Inflammatory macrophage treated with lipopolysaccharide for 1 hour (primary cell): Measurements from ENCODE around the gene TUFT1.
A peak's percentile ranks its signal among the peaks of the same experiment; 100 is the strongest.

Source experiments
- DNase-seq, 2 donors: peaks; one replicate each; pipeline ENCODE4 v3.0.0-alpha.2; 2020 to 2022

TUFT1 gene

GRCh38 chr1:151581921-151582320 lies 41.8 kb downstream of the TUFT1 start:
- no peak for DNase-seq

GRCh38 chr1:151583796-151584195 lies 43.7 kb downstream of the TUFT1 start:
- no peak for DNase-seq

- no peak for DNase-seq
These were observed 44.2 kb downstream of the TUFT1 start for GRCh38 chr1:151584278-151584677.

DNA sequence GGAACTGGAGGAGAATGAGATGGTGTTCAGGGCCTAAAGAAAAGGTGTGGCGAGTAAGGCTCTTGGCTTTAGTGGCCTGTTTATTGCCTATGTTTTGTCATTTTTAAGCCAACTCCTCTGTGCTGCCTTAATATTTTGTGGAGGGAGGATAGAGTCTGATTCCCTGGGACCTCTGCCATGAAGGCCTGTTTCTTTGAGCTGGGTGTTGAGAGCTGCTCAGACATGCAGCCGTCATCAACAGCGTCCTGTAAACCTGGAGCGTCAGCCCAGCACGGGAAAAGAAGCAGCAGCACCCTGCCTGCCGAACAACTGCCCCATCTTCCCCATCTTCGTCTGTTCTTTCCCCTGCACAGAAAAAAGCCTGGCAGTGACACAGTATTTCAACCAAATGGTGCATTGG lies 44.7 kb downstream of the TUFT1 start:
- no peak for DNase-seq

DNA sequence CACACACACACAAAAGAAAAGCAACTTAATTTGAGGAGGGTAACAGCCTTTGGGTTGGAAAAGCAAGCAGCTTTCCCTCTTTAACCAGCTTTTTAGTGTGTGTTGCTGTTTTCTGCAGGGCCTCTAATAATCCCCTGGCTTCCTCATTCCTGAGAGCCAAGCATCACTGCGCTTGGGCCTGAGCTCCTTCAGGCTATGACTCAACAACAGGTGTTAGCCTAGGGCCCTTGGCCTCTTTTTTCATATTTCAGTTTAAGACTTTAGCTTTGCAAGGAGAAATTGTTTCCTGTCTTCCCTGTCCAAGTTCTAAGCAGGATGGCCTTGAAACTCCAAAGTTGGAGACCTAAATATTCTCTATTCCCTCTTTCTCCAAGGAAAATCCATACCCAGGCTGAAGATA lies 45.5 kb downstream of the TUFT1 start:
- no peak for DNase-seq

- no peak for DNase-seq
These were observed 50.9 kb downstream of the TUFT1 start for GRCh38 chr1:151590961-151591360.

DNA sequence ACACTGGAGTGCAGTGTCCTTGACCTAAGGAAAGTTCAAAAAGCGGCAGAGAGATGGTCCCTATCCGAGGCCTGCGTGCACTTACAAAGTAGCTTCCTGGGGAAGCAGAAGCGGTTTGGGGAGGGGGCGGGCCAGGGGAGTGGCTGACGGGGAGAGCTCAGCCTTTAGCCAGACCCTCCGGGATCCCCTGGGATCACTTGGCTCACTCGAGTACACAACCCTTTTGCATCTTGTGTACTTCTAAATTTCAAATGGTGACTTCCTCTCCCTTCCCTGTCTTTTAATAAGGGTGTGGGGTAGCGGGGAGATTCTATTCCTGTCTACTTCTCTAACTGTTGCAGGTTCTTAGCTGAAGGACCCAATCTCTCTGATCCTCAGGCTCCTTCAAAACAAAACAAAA lies 53.6 kb downstream of the TUFT1 start:
- no peak for DNase-seq

DNA sequence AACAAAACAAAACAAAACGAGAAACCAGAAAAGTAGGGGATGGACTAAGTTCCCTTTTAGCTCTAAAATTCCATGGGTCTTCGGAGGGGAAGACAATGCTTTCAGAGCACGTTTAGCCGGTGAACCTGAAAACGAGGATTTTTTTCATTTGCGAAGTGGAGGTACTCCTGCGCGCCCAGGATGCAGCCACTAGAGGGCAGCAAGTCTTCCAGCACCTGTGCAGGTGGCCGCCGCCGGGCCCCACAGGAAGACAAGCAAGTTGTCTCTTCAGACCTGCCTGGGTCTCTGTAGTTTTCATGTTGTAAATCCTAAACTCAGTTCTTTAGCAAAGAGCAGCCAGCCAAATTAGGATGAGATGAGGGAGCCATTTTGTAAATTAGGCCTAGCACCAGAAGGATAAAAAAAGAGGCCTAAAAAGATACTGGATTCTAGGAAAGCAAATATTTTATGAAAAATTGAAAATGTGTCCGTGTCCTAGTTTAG lies 54.1 kb downstream of the TUFT1 start:
- peak in 1 of 2 donors; percentile 43 for DNase-seq

GRCh38 chr1:151596166-151596953 lies 56.3 kb downstream of the TUFT1 start:
- DNase-seq, result no peak

GRCh38 chr1:151602550-151602949 lies 62.4 kb downstream of the TUFT1 start:
- peak; percentile 56 to 77 for DNase-seq

DNA sequence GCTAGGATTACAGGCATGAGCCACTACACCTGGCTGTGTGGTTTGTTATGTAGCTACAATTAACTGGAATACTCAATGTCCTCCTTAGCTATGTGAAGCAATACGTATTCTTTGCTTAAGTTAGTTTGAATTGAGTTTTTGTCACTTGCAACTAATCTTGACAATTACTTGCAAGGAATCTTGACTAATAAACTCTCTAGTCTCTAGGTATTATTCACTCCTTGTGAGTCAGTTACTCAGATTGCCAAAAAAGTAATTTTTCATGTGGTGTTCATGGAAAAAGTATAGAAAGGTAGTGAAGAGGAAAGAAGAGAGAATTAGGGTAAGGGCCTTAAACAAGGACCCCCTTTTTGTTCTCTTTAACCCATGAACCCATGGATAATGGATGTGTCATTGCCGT lies 64.2 kb downstream of the TUFT1 start:
- no peak for DNase-seq

DNA sequence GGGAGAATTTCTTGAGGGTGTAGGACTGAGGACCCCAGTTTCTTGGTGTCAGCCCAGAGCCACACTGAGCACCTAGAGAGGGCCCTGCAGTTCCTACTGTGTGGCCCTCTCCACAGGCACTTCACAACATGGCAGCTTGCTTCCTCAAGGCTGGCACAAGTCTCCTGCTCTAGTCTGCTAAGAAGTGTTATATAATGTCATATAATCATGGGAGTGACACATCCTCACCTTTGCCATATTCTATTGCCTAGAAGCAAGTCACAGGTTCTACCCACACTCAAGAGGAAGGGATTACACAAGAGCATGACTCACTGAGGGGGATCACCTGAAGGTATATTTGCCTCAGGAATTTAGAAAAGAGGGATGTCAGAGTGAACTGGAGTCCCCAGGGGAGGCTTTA lies 66.3 kb downstream of the TUFT1 start:
- DNase-seq, result peak in 1 of 2 donors; percentile 59

DNA sequence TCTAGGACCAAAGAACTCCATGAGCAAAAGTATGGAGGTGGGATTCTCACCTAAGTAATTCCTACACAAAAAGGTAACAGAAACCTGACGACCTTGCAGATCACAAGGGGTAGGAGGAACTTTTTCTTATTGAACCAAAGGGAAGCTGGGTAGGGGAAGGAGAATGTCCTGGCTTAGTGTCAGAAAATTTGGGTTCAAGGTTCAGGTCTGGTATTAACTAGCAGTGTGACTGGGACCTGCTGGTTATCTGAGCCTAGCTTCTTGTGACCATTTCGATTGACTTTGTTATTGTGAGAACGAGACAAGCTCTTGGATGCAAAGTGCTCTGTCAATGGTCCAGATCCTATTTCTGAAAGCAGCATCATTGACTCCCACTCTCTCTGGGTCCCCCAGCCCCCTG lies 66.7 kb downstream of the TUFT1 start:
- no peak for DNase-seq

GRCh38 chr1:151610142-151610541 lies 70.0 kb downstream of the TUFT1 start:
- DNase-seq, result no peak

DNA sequence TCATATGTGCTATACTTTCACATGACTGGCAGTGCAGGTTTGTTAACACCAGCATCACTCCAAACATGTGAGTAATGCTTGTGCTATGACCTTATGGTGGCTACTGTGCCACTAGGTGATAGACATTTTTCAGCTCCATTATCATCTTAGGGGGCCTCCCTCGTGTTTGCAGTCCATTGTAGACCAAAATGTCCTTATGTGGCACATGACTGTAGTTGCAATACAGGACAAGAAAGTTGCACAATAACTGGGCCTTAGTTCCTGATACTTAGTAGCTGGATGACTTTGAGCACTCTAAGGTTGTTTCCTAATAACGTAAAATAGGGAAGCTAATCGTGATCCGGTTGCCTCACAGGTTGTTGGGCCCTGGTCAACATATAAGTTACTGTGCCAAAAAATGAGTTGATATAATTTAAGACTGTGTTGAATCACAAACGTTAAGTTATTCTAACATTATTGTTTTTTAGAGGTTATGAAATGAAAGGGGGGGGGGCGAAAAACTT lies 71.2 kb downstream of the TUFT1 start:
- peak; percentile 97 to 99 for DNase-seq

GRCh38 chr1:151611832-151612500 lies 71.9 kb downstream of the TUFT1 start, which contains the start of gene SNX27:
Gene SNX27, plus strand, starts transcription at chr1:151612050. Its CDS starts 152 bp downstream, at chr1:151612202.
- peak; percentile 89 to 92 for DNase-seq

DNA sequence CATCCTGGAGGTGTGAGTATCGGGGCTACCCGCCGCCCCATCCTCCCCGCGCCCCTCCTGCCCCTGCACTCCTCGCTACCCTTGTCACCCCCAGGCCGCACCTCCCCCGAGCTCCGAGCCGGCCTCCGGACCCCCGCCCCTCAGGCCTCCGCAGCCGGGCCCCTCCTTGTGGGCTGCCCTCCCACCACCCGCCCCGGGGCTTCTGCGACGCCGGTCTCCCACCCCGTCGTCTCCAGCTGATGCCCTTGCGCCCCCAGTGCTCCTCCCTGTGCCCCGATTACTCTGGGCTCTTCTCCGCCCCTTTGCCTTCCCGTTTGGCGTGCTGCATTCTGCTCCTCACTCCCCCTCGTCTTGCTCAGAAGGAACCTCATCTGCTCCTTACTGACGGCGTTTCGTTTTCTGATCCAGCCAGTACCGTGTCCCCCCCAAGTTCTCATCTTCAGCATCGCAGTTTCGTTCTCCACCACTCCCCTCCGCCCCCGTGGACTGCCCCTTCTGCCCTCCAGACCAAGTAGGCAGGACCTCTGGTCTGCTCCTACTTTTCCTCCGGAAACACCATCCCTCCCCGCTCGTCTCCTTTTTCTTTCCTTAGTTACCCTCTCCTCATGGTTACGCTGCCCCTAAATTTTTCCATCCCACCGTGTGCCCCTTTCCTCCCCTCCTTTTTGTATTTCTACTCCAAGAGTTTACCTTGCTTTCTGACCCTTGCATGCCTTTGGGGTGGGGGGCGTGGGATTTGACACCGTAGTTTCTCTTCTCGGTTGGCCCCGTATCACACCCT lies 72.6 kb downstream of the TUFT1 start:
- DNase-seq, result peak; percentile 46 to 49

DNA sequence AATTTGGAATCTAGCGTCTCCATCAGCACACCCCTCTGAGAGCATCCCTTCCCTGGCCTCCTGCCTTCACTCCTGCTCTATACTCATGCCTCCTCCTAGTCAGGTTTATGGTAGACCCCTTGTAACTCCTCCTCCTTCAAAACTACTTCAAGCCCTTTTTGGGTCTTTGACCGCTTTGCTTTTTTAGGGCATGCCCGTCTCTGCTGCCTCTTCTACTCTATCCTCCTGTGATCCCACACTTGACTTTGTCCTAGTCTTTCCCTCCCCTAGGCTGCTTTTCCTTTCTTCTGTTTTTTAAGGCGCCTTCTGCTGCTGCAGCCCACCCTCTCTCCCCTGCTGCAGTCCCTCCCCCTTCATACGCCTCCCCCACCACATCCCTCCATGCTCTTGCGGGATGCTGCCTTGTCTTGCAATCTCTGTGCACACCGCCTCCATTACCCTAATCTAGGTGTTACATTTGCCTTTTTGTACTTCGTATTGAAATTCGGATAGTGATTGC lies 73.2 kb downstream of the TUFT1 start:
- no peak for DNase-seq

DNA sequence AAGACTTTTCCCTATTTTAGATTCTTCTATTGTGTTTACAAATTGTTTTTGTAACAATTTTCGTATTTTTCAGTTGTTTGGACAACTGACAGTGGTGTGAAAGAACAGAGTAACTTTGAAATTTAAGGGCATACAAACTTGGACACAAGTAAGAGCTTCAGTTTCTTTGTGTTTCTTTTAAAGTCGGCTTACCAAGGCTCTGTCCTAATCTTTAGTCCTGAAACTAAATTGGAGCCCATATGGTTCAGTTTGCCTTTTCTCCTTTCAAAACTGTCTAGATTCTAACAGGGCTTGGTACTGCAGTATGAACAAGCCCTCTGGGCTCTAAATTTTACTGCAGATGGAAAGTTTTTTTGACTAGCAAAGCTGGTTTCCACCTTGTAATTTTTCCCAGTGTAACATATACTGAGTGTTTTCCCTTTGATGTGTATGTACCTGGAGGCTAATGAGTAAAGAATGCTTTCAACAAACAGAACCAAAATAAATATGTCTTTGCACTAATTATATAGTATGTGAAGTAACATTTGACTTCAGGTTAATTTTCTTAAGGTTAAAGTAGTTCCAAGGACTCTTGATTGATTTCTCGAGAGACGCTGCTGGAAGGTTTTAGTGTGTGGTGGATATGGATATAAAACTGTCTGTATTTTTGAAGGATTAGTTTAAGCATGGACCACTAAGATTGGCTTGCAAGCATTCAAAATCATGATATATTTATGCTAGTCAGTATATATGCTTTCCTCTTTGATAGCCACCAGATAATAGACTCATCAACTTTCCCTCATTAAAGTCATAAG lies 75.8 kb downstream of the TUFT1 start:
- no peak for DNase-seq

- no peak for DNase-seq
These were observed 76.4 kb downstream of the TUFT1 start for GRCh38 chr1:151616505-151616849.

- DNase-seq, result no peak
These were observed 77.9 kb downstream of the TUFT1 start for GRCh38 chr1:151618003-151618402.

DNA sequence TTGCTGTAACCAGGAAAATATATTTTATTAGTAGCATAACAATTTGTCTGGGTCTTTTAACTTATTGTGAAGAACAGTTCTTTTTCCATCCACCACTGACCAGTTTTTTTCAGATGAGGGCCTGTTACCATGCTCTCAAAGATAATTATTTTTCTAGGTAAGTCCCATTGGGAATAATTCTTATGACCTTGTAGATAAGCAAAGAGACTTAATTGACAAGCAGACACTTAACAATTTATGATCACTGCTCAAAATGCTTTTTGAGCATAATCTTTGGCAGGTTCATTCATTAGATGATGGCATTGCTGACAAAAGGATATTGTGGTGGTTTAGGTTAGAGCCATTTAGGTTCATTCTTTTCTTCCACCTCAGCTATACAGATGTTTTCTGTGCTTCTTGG lies 78.4 kb downstream of the TUFT1 start:
- DNase-seq, result no peak
